Ovary (tissue), 9 donors: ENCODE results near the gene SERINC5. TPM values are rescaled to one million over a fixed set of nuclear protein-coding genes. Genes with fewer than 3 reads are reported as not detected.

ENCODE experiments used
- DNase-seq, 5 donors: peaks; one replicate each; pipeline ENCODE4 v3.0.0-alpha.2; 2019 to 2020
- H3K27ac ChIP-seq, 2 donors: fragments of 200-600 bp; one replicate each; pipeline versions ENCODE4 v1.5.1 to v1.8.0; 2019 to 2022
- H3K27me3 ChIP-seq: fragments of 200-600 bp; one replicate; pipeline ENCODE4 v1.8.0; 2022
- H3K36me3 ChIP-seq: fragments of 200-600 bp; sonication (generic); one replicate; pipeline ENCODE4 v1.5.1; 2019
- H3K4me1 ChIP-seq: one replicate; pipeline ENCODE4 v1.8.1; 2013; ENCODE audit warnings: mild to moderate bottlenecking, moderate library complexity; ENCODE audit not compliant: insufficient read depth
- H3K4me3 ChIP-seq: fragments of 200-600 bp; sonication (generic); one replicate; pipeline ENCODE4 v1.5.1; 2017
- H3K9me3 ChIP-seq, 2 donors: fragments of 200-600 bp in 1 of 2; sonication (generic) in 1 of 2; one replicate each; pipeline versions ENCODE4 v1.5.1 to v1.8.1; 2013 to 2019; ENCODE audit warnings: mild to moderate bottlenecking in 1 of 2, moderate library complexity in 1 of 2
- EP300 ChIP-seq: sonication (generic); formaldehyde crosslinking; IDR thresholded peaks from one replicate; pipeline ENCODE4 v1.6.1; 2017; ENCODE audit warnings: antibody characterized with exemption
- POLR2A ChIP-seq: fragments of 450-650 bp; IDR thresholded peaks from one replicate; pipeline ENCODE4 v1.6.1; 2017; ENCODE audit warnings: antibody characterized with exemption, mild to moderate bottlenecking, moderate library complexity
- WGBS, 3 donors: extraction: QIAGEN DNeasy Blood & Tissue Kit in 1 of 3; methylation state at CpG; one replicate each; pipeline versions ENCODE4 v1.1.5 to v1.1.7; 2013 to 2017; 5-methylcytosine and 5-hydroxymethylcytosine counted together
- intact Hi-C, 4 donors: fragments of 100-400 bp; cut with DNase I; formaldehyde crosslinking; loops; one replicate each; pipeline versions ENCODE4 v1.11.0 to v1.15.1; 2022 to 2023
- polyA plus RNA-seq, 2 donors: library from polyadenylated mRNA; stranded (reverse); fragments of 200-250 nt in 1 of 2; fragments of 350-450 nt in 1 of 2; fragmentation: Illumina TruSeq in 1 of 2; extraction: RNeasy Lipid Tissue Mini Kit (QIAGEN cat#74804) in 1 of 2; gene quantifications; one replicate each; pipeline ENCODE4 v1.2.3, GENCODE V29; 2013 to 2014
- total RNA-seq, 7 donors: library from RNA; depleted of rRNA in 2 of 7; stranded (reverse); fragments of >200 nt in 2 of 7; fragmentation: NEBNext Ultra II Directional in 3 of 7; extraction: Animal tissue kit (Norgen Biotek cat#: 25700) in 3 of 7; gene quantifications; one replicate each; pipeline versions ENCODE4 v1.1.0 to v1.2.4, GENCODE V29; 2016 to 2023
- TF ChIP-seq, protein P1 (sequence below), 3 donors: fragments of 450-650 bp in 2 of 3; fragments of 200-600 bp in 1 of 3; IDR thresholded peaks; one replicate each; pipeline versions ENCODE4 v1.5.1 to v1.8.0; 2016 to 2022; ENCODE audit warnings: antibody characterized with exemption in 3 of 3, mild to moderate bottlenecking in 1 of 3
- donor health status: DM: no; HTN: no; CAD: no; lungs with moderate emphysema.
- donor health status: DM: no; HTN: no; CAD: no.
- donor health status: Bipolar disorder and iron deficiency.
- donor health status: DM: yes; HTN: yes; CAD: no.
- donor health status: DM: no; HTN: no; CAD: no.
- donor health status: DM: yes; HTN: yes; CAD: no.

SERINC5 gene
- total and polyA plus RNA-seq, 9 donors = 12.7 to 88.7 (median 44.5) TPM

DNA sequence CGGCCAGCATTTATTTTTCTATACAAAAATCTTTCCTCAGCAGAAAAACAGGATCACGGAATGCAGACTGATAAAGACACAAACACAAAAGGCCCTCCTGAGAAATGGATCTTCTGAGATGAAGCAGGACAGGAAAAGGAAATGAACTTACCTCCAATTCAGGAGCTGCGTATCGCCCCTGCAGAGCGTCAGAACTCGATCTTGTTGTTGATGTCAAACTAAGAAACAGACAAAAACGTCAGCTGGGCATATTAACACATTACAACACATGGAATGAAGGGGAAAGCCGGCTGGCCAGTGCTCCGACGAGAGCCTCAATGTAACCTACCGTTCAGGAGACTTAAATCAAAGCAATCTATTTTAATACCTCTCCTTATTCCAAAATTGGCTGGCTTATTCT lies 105.1 kb downstream of the SERINC5 start:
- Histone ChIP-seq H3K27ac (no peak overlapping the region), H3K9me3 (no peaks in the 10 kb centered on the region), H3K27me3 (no peaks in the 10 kb centered on the region), H3K4me1 (no peaks in the 10 kb centered on the region), H3K4me3 (no peak overlapping the region), H3K36me3 (no peaks in the 10 kb centered on the region)
- WGBS, 3 donors = 82 to 86% (median 86%) methylated on average over 11 of the region's 11 CpGs
- no peak for TF ChIP-seq EP300
- TF ChIP-seq, protein P1, sequence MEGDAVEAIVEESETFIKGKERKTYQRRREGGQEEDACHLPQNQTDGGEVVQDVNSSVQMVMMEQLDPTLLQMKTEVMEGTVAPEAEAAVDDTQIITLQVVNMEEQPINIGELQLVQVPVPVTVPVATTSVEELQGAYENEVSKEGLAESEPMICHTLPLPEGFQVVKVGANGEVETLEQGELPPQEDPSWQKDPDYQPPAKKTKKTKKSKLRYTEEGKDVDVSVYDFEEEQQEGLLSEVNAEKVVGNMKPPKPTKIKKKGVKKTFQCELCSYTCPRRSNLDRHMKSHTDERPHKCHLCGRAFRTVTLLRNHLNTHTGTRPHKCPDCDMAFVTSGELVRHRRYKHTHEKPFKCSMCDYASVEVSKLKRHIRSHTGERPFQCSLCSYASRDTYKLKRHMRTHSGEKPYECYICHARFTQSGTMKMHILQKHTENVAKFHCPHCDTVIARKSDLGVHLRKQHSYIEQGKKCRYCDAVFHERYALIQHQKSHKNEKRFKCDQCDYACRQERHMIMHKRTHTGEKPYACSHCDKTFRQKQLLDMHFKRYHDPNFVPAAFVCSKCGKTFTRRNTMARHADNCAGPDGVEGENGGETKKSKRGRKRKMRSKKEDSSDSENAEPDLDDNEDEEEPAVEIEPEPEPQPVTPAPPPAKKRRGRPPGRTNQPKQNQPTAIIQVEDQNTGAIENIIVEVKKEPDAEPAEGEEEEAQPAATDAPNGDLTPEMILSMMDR (IDR thresholded peaks at IDR 0.05) = no peak
- TF ChIP-seq POLR2A = no peak
- DNase-seq = no peak
- intact Hi-C loops = no loop called here

GRCh38 chr5:80149161-80149609 lies 106.7 kb downstream of the SERINC5 start:
- no peaks in the 10 kb centered on the region for H3K4me1 ChIP-seq
- DNase-seq = no peak
- H3K9me3 ChIP-seq = no peaks in the 10 kb centered on the region
- no peak overlapping the region for H3K27ac ChIP-seq
- 80 to 93% (median 90%) methylated on average over 3 of the region's 3 CpGs for WGBS, 3 donors
- intact Hi-C loops = loop anchor here in 2 of 4 donors (10.0 kb wide), 1 partner anchor 106 kb away; the partner anchor contains the start of gene SERINC5 (in 2 of the 2)
- TF ChIP-seq EP300 = no peak
- no peak for TF ChIP-seq POLR2A
- TF ChIP-seq, protein P1 (IDR thresholded peaks at IDR 0.05) = no peak
- no peaks in the 10 kb centered on the region for H3K27me3 ChIP-seq
- no peak overlapping the region for H3K4me3 ChIP-seq
- H3K36me3 ChIP-seq = no peaks in the 10 kb centered on the region

DNA sequence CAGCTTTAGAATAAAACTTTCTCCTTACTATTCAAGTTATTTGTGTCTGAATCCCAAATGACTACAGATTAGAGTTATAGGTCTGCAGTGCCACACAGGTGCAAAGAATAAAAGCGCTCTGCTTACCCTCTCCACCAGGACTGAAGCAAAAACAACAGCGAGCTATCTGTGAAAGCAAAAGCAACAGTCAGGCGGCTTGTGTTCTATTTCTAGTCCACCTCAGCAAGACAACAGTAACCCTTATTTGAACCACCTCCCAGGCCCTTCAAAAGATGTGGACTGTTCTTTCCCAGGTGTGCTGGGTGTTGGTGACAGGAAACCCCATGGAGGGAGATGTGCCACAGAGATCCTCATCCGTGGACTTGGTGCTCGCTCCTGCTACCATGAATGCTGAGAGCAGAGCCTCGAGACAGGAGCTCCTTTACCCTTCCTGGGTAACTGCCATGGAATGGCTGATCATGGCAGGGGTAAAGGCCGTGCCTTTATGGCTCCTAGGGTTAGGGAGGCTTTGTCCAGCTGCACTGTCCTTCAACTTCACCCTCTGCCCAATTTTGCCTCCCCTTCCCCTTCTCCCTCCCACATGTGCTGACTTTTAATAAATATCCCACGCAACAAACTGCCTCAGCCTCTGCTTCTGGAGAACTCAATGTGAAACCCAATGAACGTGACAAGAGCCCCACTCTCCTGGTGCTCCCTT lies 108.6 kb downstream of the SERINC5 start:
- TF ChIP-seq, protein P1 (IDR thresholded peaks at IDR 0.05) = no peak
- TF ChIP-seq EP300 = no peak
- TF ChIP-seq POLR2A = no peak
- WGBS, 3 donors = 79 to 87% (median 83%) methylated on average over 9 of the region's 9 CpGs
- Histone ChIP-seq H3K36me3 (no peaks in the 10 kb centered on the region), H3K9me3 (no peaks in the 10 kb centered on the region), H3K27ac (no peak overlapping the region), H3K27me3 (no peaks in the 10 kb centered on the region), H3K4me1 (peaks cover 2% of the 10 kb centered on the region), H3K4me3 (no peak overlapping the region)
- intact Hi-C loops = loop anchor here in 2 of 4 donors (10.0 kb wide), 1 partner anchor 108 kb away; the partner anchor contains the start of gene SERINC5 (in 2 of the 2)
- no peak for DNase-seq

- no peak for DNase-seq
- no peak overlapping the region for H3K4me3 ChIP-seq
- TF ChIP-seq EP300 (no peak), POLR2A (no peak)
- TF ChIP-seq, protein P1 (IDR thresholded peaks at IDR 0.05) = no peak
- peaks cover 11% of the 10 kb centered on the region for H3K4me1 ChIP-seq
- H3K9me3 ChIP-seq = no peaks in the 10 kb centered on the region
- WGBS, 3 donors = 95 to 97% (median 96%) methylated on average over 9 of the region's 9 CpGs
- H3K27me3 ChIP-seq = no peaks in the 10 kb centered on the region
- intact Hi-C loops = loop anchor here in 2 of 4 donors (10.0 kb wide), 1 partner anchor 109 kb away; the partner anchor contains the start of gene SERINC5 (in 2 of the 2)
- no peaks in the 10 kb centered on the region for H3K36me3 ChIP-seq
- no peak overlapping the region for H3K27ac ChIP-seq
Measured at GRCh38 chr5:80146046-80146445, 109.8 kb downstream of the SERINC5 start.
